GM12875 (cell line): ENCODE data around the gene LYRM4.

ENCODE experiments used
- H3K4me3 ChIP-seq: one replicate; pipeline ENCODE4 v1.5.1; 2011; ENCODE audit warnings: low read depth, low read length, control low read depth
- CTCF ChIP-seq: IDR thresholded peaks from 2 replicates; pipeline ENCODE4 v1.5.1; 2011; ENCODE audit warnings: low read depth, mild to moderate bottlenecking, control low read depth, inconsistent platforms, low read length, moderate library complexity, borderline replicate concordance; ENCODE audit not compliant: insufficient read depth

The LYRM4 gene

GRCh38 chr6:5202941-5203340 lies 57.8 kb downstream of the LYRM4 start:
- no peak overlapping the region for H3K4me3 ChIP-seq
- TF ChIP-seq CTCF = no peak

- no peak for TF ChIP-seq CTCF
- H3K4me3 ChIP-seq = no peak overlapping the region
These were observed 58.5 kb downstream of the LYRM4 start for GRCh38 chr6:5202206-5202605.

- H3K4me3 ChIP-seq = no peak overlapping the region
- no peak for TF ChIP-seq CTCF
These were observed 59.5 kb downstream of the LYRM4 start for GRCh38 chr6:5201271-5201670.

- H3K4me3 ChIP-seq = no peak overlapping the region
- TF ChIP-seq CTCF = no peak
These were observed 61.0 kb downstream of the LYRM4 start for GRCh38 chr6:5199702-5200101.

GRCh38 chr6:5199283-5199682 lies 61.5 kb downstream of the LYRM4 start:
- no peak overlapping the region for H3K4me3 ChIP-seq
- TF ChIP-seq CTCF = no peak

- TF ChIP-seq CTCF = no peak
- no peak overlapping the region for H3K4me3 ChIP-seq
These were observed 63.7 kb downstream of the LYRM4 start for GRCh38 chr6:5197084-5197483.

GRCh38 chr6:5192135-5192794 lies 68.5 kb downstream of the LYRM4 start:
- no peak overlapping the region for H3K4me3 ChIP-seq
- TF ChIP-seq CTCF = no peak
